A549 (cell line): ENCODE measurements around the gene ERH. TPM values are rescaled to one million over a fixed set of nuclear protein-coding genes. Genes with fewer than 3 reads are reported as not detected.

ENCODE experiments used
- ATAC-seq, 2 experiments: fragments of 200-7000 bp in 1 of 2; fragments of >200 bp in 1 of 2; cut with Nextera tagmentation in 1 of 2; cut with Tn5 transposase in 1 of 2; 3 replicates each; pipeline versions ENCODE4 v1.8.0 to v1.9.1; 2018 to 2020; ENCODE audit warnings: mild to moderate bottlenecking in 1 of 2, moderate library complexity in 1 of 2
- CTCF ChIA-PET: fragments of 300-600 bp; sonication (Branson Sonifier 250); formaldehyde crosslinking; extraction: SDS; loops from one replicate; lab custom pipeline; 2021; ENCODE audit warnings: antibody characterized with exemption, inconsistent platforms; lab: Yijun Ruan, JAX
- POLR2A ChIA-PET: fragments of 350-600 bp; formaldehyde crosslinking; extraction: SDS; loops from one replicate; lab custom pipeline; 2021; ENCODE audit warnings: antibody characterized with exemption, inconsistent platforms; lab: Yijun Ruan, JAX
- DNase-seq, 2 experiments: peaks; one replicate each; pipeline versions ENCODE4 v3.0.0 to v3.0.0-alpha.2; 2011 to 2016; ENCODE audit warnings: low read depth in 1 of 2, low spot score in 1 of 2
- FAIRE-seq: peaks from 2 replicates; lab custom pipeline; 2011; peaks lifted over from hg19 to GRCh38; lab: Jason Lieb, UNC
- H3K27ac ChIP-seq, 2 experiments: fragments of >200 bp; sonication (Bioruptor Twin); formaldehyde crosslinking; 3 replicates each; pipeline ENCODE4 v1.5.1; 2016 to 2017
- H3K4me1 ChIP-seq: fragments of >200 bp; sonication (Bioruptor Twin); formaldehyde crosslinking; 3 replicates; pipeline ENCODE4 v1.6.1; 2016
- H3K4me2 ChIP-seq: fragments of >200 bp; sonication (Bioruptor Twin); formaldehyde crosslinking; 3 replicates; pipeline ENCODE4 v1.6.1; 2016
- H3K4me3 ChIP-seq: fragments of >200 bp; sonication (Bioruptor Twin); formaldehyde crosslinking; 3 replicates; pipeline ENCODE4 v1.5.1; 2016
- H3K9me3 ChIP-seq: fragments of >200 bp; sonication (Bioruptor Twin); formaldehyde crosslinking; 3 replicates; pipeline ENCODE4 v1.6.1; 2016
- BCL3 ChIP-seq: fragments of >200 bp; sonication (Bioruptor Twin); formaldehyde crosslinking; IDR thresholded peaks from 3 replicates; pipeline ENCODE4 v1.6.1; 2016
- CBX2 ChIP-seq: fragments of 200-600 bp; sonication (generic); IDR thresholded peaks from 2 replicates; pipeline ENCODE4 v1.6.1; 2016; ENCODE audit warnings: low read depth, mild to moderate bottlenecking, borderline replicate concordance
- CHD4 ChIP-seq: fragments of 200-600 bp; sonication (generic); IDR thresholded peaks from 2 replicates; pipeline ENCODE4 v1.6.1; 2016; ENCODE audit warnings: antibody characterized with exemption, mild to moderate bottlenecking, borderline replicate concordance
- E2F6 ChIP-seq: IDR thresholded peaks from 2 replicates; pipeline ENCODE4 v1.6.1; 2012; ENCODE audit warnings: low read depth, borderline replicate concordance
- EHF ChIP-seq: fragments of 250-450 bp; sonication (Bioruptor Pico); IDR thresholded peaks from 2 replicates; pipeline ENCODE4 v1.5.0; 2020; ENCODE audit warnings: mild to moderate bottlenecking
- EHMT2 ChIP-seq: fragments of 200-600 bp; sonication (generic); IDR thresholded peaks from 2 replicates; pipeline ENCODE4 v1.6.1; 2016; ENCODE audit warnings: antibody characterized with exemption, low read depth, mild to moderate bottlenecking, moderate library complexity
- EP300 ChIP-seq, 2 experiments: fragments of >200 bp; sonication (Bioruptor Twin); formaldehyde crosslinking; IDR thresholded peaks; 2 replicates in 1 of 2; 3 replicates in 1 of 2; pipeline ENCODE4 v1.6.1; 2016 to 2017
- GATA3 ChIP-seq: IDR thresholded peaks from 2 replicates; pipeline ENCODE4 v1.6.1; 2012; ENCODE audit warnings: borderline replicate concordance
- HDAC2 ChIP-seq: fragments of 200-600 bp; sonication (generic); IDR thresholded peaks from 2 replicates; pipeline ENCODE4 v1.6.1; 2016
- HOXB13 ChIP-seq: fragments of 250-450 bp; sonication (Bioruptor Pico); IDR thresholded peaks from 2 replicates; pipeline ENCODE4 v1.5.0; 2020; ENCODE audit warnings: low read depth, mild to moderate bottlenecking, moderate library complexity
- HOXB5 ChIP-seq: fragments of 250-450 bp; sonication (Bioruptor Pico); IDR thresholded peaks from 2 replicates; pipeline ENCODE4 v1.5.0; 2020; ENCODE audit warnings: mild to moderate bottlenecking, moderate library complexity
- JUN ChIP-seq, 2 experiments: fragments of >200 bp; sonication (Bioruptor Twin); formaldehyde crosslinking; IDR thresholded peaks; 2 replicates in 1 of 2; 3 replicates in 1 of 2; pipeline ENCODE4 v1.6.1; 2016 to 2017
- KDM5A ChIP-seq: fragments of 200-600 bp; sonication (generic); IDR thresholded peaks from 2 replicates; pipeline ENCODE4 v1.6.1; 2016; ENCODE audit warnings: antibody characterized with exemption, mild to moderate bottlenecking
- MAFK ChIP-seq: fragments of 450-650 bp; IDR thresholded peaks from 2 replicates; pipeline ENCODE4 v1.6.1; 2014; ENCODE audit not compliant: partially characterized antibody
- MAZ ChIP-seq: fragments of 150-350 bp; IDR thresholded peaks from 2 replicates; pipeline ENCODE4 v1.6.1; 2014; ENCODE audit warnings: antibody characterized with exemption, low read depth, low read length, borderline replicate concordance
- MYC ChIP-seq: IDR thresholded peaks from 2 replicates; pipeline ENCODE4 v1.6.1; 2012; ENCODE audit warnings: mild to moderate bottlenecking, inconsistent platforms, low read length, improper control_type of control experiment, borderline replicate concordance
- NFE2L2 ChIP-seq: fragments of 150-350 bp; conservative IDR thresholded peaks from 2 replicates; pipeline ENCODE4 v1.6.1; 2014; ENCODE audit warnings: low read length
- PHF8 ChIP-seq: fragments of 200-600 bp; sonication (generic); IDR thresholded peaks from 2 replicates; pipeline ENCODE4 v1.6.1; 2016; ENCODE audit warnings: low read depth, mild to moderate bottlenecking, antibody characterized with exemption, moderate library complexity, borderline replicate concordance
- POLR2A ChIP-seq: IDR thresholded peaks from 2 replicates; pipeline ENCODE4 v1.6.1; 2012; ENCODE audit warnings: mild to moderate bottlenecking, low read length
- RAD21 ChIP-seq, 2 experiments: fragments of >200 bp in 1 of 2; sonication (Bioruptor Twin) in 1 of 2; formaldehyde crosslinking in 1 of 2; IDR thresholded peaks in 1 of 2; conservative IDR thresholded peaks in 1 of 2; 2 replicates in 1 of 2; 3 replicates in 1 of 2; pipeline ENCODE4 v1.6.1; 2012 to 2018; ENCODE audit warnings: inconsistent platforms in 1 of 2
- RARB ChIP-seq: fragments of 250-450 bp; sonication (Bioruptor Pico); IDR thresholded peaks from 2 replicates; pipeline ENCODE4 v1.8.0; 2021; ENCODE audit warnings: mild to moderate bottlenecking, moderate library complexity
- RFX5 ChIP-seq: fragments of 450-650 bp; IDR thresholded peaks from 2 replicates; pipeline ENCODE4 v1.7.1; 2014; ENCODE audit warnings: antibody characterized with exemption, mild to moderate bottlenecking, moderate library complexity
- SREBF2 ChIP-seq: fragments of 450-650 bp; IDR thresholded peaks from 2 replicates; pipeline ENCODE4 v1.6.1; 2014; ENCODE audit warnings: mild to moderate bottlenecking, moderate library complexity
- ZFP36 ChIP-seq: fragments of 450-650 bp; IDR thresholded peaks from 2 replicates; pipeline ENCODE4 v1.6.1; 2014; ENCODE audit warnings: borderline replicate concordance; ENCODE audit not compliant: partially characterized antibody
- WGBS: methylation state at CpG from one replicate; pipeline ENCODE4 v1.1.6; 2017; ENCODE audit errors: missing lambda C conversion rate; 5-methylcytosine and 5-hydroxymethylcytosine counted together
- polyA plus RNA-seq, 4 experiments: library from polyadenylated mRNA; depleted of rRNA in 3 of 4; stranded (reverse); fragments of >200 nt; fragmentation: RNase III in 1 of 4; extraction: RNeasy Plus Mini Kit Qiagen cat#74134 plus additional on column Dnase treatment in 1 of 4; gene quantifications; 2 replicates in 3 of 4; 3 replicates in 1 of 4; pipeline ENCODE4 v1.2.3, GENCODE V29; 2011 to 2017
- TF ChIP-seq, protein P1 (sequence below): fragments of 250-450 bp; sonication (Bioruptor Pico); IDR thresholded peaks from 2 replicates; pipeline ENCODE4 v1.5.0; 2020; ENCODE audit warnings: low read depth, mild to moderate bottlenecking, moderate library complexity
- TF ChIP-seq, protein P2 (sequence below): fragments of 150-350 bp; IDR thresholded peaks from 2 replicates; pipeline ENCODE4 v1.6.1; 2014; ENCODE audit warnings: low read depth, mild to moderate bottlenecking, low read length
- TF ChIP-seq, protein P3 (sequence below): IDR thresholded peaks from 2 replicates; pipeline ENCODE4 v1.6.1; 2012

ERH gene
- polyA plus RNA-seq, 2 of the 4 experiments (the other 2 are of a cell fraction), result 377 to 562 TPM

DNA sequence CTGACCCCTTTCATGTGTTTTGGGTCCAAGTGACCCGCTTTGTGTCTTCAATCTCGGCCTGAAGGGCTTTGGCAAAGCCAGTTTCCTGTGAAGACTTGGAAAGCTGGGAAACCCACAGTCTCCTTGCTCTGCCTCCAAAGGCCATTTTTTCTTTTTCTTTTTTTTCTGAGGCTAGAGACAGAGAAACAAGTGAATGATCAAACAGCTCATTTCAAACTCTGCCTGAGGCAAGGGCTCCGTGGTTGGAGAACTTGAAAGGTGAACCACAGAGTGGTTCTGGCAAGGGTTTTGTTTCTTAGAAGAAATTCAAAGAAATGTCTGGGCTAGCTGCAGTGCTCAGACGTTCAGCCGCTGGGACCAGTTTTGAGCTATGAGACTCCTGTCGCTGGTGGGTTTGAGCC is 62.7 kb downstream of the ERH start (continued):
- no peak for TF ChIP-seq SREBF2
- no peak for TF ChIP-seq RARB
- no peak for TF ChIP-seq EP300 (IDR thresholded peaks at IDR 0.05)
- TF ChIP-seq EHMT2, result no peak
- TF ChIP-seq, protein P1, sequence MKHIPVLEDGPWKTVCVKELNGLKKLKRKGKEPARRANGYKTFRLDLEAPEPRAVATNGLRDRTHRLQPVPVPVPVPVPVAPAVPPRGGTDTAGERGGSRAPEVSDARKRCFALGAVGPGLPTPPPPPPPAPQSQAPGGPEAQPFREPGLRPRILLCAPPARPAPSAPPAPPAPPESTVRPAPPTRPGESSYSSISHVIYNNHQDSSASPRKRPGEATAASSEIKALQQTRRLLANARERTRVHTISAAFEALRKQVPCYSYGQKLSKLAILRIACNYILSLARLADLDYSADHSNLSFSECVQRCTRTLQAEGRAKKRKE, result no peak
- TF ChIP-seq E2F6, result no peak
- TF ChIP-seq CHD4, result no peak
- no peak for TF ChIP-seq MAZ
- no peak for TF ChIP-seq CBX2

DNA sequence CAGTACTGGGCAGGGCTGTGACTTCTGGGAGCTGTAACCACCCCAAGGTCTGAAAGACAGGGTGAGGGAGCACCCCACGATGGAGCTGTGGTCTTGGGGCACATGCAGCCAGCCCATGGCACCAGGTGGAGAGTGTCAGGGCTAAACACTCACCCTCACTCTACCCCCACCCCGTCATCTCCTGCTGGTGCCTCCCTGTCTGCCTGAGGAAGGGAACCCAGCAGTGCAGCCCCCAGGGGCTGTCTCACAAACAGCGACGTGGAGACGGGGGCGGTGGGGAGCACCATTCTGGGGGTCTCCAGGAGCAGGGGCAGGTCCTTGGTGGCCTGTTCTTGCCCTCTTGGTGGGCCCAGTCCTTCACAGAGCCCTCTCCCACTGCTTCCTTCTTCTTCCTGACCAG is 63.5 kb downstream of the ERH start:
- H3K4me2 ChIP-seq, result no peak overlapping the region
- TF ChIP-seq MYC, result no peak
- no peak for TF ChIP-seq RAD21 (conservative IDR thresholded peaks at IDR 0.05 in 1 of 2, IDR thresholded peaks at IDR 0.05 in 1 of 2)
- TF ChIP-seq ZFP36, result no peak
- TF ChIP-seq, protein P2, sequence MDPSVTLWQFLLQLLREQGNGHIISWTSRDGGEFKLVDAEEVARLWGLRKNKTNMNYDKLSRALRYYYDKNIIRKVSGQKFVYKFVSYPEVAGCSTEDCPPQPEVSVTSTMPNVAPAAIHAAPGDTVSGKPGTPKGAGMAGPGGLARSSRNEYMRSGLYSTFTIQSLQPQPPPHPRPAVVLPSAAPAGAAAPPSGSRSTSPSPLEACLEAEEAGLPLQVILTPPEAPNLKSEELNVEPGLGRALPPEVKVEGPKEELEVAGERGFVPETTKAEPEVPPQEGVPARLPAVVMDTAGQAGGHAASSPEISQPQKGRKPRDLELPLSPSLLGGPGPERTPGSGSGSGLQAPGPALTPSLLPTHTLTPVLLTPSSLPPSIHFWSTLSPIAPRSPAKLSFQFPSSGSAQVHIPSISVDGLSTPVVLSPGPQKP, result no peak
- no peak for TF ChIP-seq BCL3
- TF ChIP-seq HOXB5 (CRISPR knock-in tag), result no peak
- no peak for TF ChIP-seq GATA3
- no peak for TF ChIP-seq JUN (IDR thresholded peaks at IDR 0.05)
- TF ChIP-seq, protein P3, sequence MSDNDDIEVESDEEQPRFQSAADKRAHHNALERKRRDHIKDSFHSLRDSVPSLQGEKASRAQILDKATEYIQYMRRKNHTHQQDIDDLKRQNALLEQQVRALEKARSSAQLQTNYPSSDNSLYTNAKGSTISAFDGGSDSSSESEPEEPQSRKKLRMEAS, result no peak
- no peak for TF ChIP-seq PHF8
- no peak for TF ChIP-seq RFX5
- TF ChIP-seq EHF (CRISPR knock-in tag), result no peak
- TF ChIP-seq NFE2L2, result no peak
- TF ChIP-seq EP300 (IDR thresholded peaks at IDR 0.05), result no peak
- TF ChIP-seq KDM5A, result no peak
- TF ChIP-seq POLR2A, result no peak
- no peak for TF ChIP-seq MAFK
- TF ChIP-seq HDAC2, result no peak
- no peak for TF ChIP-seq HOXB13 (CRISPR knock-in tag)
- no peak for FAIRE-seq
- no peak for DNase-seq
- no peak for ATAC-seq
- WGBS, result 85% methylated on average over 6 of the region's 6 CpGs
- POLR2A ChIA-PET, result no interaction called here
- CTCF ChIA-PET, result interaction anchor here (1.0 to 2.4 kb wide), 3 partner anchors 11 to 47 kb away, joined by 3 to 9 read pairs (median 7); no protein-coding TSS in a partner anchor
- no peaks in the 10 kb centered on the region for H3K4me1 ChIP-seq
- no peak overlapping the region for H3K4me3 ChIP-seq
- H3K9me3 ChIP-seq, result no peaks in the 10 kb centered on the region
- H3K27ac ChIP-seq, result no peak overlapping the region
